NB4 (cell line): ENCODE measurements around the gene EEF1AKMT1.

Experiments
- CTCF ChIP-seq: IDR thresholded peaks from one replicate; pipeline ENCODE4 v1.5.1; 2012; ENCODE audit warnings: low read depth, low read length
- POLR2A ChIP-seq: IDR thresholded peaks from 2 replicates; pipeline ENCODE4 v1.6.1; 2011; ENCODE audit warnings: mild to moderate bottlenecking; ENCODE audit not compliant: insufficient read length; ENCODE audit errors: extremely low read depth

- no peak for TF ChIP-seq CTCF
- no peak for TF ChIP-seq POLR2A
Measured at GRCh38 chr13:20700288-20700687, 73.5 kb downstream of the EEF1AKMT1 start.
